NCI-H2107 treated with DMSO at 0.1 percent for 48 hours (cell line): ENCODE data around the gene SLC39A7.
A peak's percentile ranks its signal among the peaks of the same experiment; 100 is the strongest.

Experiments used
- DNase-seq: peaks from one replicate; lab custom pipeline; 2025; ENCODE audit not compliant: unreplicated experiment; lab: John Stamatoyannopoulos, UW

The SLC39A7 gene

DNA sequence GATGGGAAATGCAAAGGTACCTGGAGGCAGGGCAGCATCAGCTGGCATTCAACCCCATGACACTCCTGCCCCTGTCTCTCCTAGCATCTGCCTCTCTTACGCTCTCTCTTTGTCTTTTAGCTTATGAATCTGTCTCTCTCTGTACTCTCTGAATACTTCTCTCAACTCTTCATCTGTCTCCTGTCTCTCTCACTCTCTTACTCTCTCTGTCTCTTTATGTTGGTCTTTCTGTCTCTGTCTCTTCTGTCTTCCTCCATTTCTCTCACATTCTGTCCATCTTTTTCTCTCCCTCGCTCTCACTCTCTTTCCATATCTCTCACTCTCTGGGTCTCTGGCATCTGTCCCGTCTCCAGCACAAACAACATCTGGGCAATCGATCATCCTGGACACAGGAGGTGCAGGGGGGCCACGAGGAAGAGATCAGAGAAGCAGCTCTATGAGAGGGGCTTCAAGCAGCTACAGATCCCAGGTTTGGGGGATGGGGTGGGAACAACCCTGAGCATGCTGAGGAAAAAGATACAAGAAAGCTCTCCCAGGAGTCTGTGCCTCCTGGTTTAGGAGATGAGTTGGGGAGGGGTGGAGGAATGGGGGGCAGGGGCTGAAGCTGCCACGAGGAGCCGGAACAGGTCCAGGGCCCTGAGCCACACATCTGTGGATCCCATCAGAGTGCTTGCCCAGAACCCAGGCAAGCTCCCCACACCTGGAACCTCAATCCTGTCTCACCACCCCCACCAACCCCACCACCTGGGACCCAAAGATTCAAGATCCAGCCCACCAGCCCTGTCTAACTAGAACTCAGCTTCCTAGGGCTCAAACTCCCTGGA, 10.8 kb upstream of the SLC39A7 start:
- DNase-seq: no peak

DNA sequence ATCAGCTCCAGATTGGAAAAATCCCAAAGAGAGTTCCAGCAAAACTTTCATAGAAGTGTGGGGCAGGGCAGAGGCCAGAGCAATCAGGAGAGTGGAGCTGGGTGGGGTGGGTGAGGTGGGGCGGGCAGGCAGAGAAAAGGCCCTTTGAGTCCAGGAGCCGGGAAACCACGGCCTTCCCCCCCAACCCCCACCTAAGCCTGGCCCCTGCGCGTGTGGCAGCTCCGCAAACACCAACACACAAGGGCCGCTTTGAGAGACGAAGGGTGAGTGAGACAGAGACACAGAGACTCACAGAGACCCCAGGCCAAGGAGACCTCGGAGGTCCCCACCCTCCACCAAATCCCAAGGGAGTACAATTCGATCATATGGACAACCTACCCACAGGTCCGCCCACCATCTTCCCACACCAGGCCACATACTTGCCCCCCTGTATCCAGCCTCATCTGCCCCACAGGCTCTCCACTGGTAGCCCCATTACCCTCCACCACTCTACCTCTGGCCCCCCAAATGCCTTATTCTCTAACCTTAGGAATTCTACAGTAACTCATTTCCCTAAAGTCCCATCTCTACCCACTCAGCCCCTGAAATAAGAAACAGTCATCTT, 10.1 kb upstream of the SLC39A7 start:
- no peak for DNase-seq

DNA sequence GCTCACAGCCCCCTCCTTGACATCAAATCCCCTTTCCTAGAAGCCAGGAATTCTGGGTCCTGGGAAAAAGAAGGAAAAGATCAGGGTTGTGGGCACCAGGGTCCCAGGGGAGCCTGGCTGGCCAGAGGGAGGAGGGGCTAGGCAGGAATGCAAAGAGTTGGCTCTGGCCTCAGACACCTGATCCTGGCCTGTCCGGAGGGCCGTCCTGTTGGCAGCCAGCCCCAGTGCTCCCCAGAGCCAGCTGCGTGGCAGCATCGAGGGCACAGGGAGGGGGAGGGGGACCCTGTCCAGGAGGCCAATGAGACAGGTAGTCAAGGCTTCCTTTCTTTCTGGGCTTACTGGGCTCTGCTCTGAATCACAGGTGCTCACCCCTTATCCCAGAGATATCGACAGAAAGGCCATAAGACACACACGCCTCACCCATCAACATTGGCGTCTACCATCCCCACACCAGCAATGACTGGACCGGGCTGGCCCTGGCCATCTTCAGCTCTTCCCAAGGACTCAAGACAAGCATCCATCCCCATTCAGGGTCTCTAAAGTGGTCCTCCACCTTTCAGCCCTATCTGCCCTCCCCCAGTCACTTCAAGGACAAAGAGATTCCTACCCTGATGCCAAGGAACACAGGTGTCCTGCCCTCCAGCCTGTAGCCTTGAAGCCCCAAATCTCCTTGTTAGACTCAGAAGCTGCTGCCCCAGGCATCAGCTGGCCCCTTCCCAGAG, 9.1 kb upstream of the SLC39A7 start:
- no peak for DNase-seq

DNA sequence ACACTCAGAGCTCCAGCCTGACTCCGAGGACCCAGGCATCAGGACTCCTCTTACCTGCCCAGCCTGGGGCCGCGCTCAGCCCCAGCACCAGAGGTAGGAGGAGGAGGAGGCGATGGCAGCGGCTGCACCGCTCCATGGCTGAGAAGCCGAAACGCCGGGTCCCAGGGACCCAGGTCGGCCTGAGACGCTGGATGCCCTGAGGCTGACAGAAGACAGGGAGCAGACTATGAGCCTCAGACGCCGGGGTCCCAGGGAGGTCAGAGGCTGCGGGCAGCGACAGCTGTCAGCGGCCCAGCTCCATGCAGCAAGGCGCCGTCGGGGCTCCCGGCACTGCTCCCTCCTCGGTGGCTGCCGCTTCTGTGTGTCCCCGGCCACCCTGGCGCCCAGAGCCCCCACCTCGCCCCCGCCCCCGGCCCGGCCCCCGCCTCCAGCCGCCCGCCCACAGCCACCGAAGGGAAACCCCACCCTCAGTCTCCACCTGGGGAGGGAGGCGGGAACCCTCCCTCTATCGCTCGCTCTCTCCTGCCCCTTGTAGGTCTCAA, 8.5 kb upstream of the SLC39A7 start, which contains the start of gene COL11A2:
Gene COL11A2, minus strand, starts transcription at position 363 of the 542 bp plus-strand sequence. Its CDS starts 227 bp downstream, at position 136.
- no peak for DNase-seq

DNA sequence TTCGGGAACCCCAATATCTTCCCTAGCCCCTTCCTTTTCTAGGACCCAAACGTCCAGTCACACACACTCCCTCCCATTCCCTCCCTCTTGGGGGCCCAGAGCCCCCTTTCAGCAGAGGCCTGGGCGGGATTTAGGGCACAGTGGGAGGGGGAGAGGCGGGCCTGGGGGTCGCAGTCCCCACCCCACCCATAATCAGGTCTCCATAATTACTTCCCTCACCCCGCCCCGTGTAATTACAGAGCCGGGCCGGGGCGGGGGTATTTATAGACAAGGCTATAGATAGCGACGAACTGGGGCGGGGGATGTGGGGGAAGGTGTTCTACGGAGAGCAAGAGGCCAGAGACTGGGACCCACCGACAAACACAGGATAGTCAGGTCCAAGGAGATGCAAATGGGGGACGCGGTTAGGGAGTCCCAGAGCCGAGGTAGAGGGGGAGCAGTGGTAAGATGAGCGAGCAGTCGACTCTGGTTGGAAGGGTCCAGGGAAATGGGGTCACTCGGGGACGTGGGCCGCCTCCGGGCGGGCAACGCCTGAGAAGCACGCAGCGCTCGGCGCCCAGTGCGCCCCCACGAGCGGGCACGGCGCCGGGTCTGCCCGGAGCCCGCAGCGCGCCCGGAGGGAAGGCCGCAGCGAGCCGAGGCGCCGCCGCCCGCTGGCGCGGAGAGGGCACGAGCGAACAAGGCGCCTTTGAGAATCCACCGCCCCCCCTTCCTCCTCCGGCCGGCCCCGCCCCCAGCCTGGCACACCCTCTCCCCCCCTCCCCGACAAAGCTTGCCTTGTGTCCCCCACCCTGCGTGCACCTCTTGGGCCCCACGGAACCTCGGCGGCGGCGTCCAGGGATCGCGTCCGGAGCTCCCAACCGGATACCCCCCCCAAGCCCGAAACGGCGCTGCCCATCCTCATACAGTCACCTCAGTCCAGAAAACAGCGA, 7.7 kb upstream of the SLC39A7 start:
- DNase-seq: no peak

DNA sequence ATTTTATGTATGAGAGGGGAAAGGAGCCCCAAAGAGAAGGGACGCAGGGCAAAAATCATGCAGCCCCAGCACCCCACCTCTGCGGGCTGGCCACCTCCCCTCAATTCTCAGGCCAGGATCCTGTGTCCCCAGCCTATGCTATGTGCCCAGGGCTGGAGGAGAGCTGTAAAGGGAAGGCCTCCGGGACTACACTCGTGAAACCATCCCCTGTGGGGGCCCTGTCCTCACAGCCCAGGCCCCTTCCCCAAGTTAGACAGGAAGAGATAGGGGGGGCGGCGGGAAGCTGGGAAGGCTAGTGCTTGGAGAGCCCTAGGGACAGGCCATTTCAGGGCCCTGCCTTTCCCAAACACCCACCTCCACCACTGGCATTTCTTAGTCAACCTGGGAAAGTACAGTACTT, 7.0 kb upstream of the SLC39A7 start:
- no peak for DNase-seq

DNA sequence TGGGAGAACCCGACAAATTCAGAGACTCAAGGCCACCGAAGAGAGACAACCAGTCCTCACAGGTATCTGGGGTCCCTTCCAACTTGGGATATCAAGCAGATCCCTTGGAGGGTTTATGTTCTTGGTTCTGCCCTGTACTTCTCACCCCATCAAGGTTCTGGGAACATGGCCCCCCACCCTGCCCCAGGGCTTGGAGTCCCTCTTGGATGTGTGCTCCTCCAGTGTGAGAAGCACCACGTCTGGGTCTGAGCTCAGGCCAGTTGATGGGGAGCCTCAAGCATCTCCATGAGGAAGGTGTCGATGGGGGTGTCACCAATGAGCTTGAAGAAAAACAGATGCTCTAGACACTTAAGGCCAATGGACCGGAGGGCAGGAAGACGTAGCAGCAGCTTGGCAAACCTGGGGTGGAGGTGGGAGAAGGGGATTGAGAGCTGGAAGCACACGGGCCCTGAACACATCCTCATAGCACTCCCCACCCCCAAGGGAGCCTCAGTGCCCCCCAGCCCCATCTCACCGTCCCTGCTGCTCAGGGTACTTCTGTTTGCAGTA, 6.2 kb upstream of the SLC39A7 start:
- no peak for DNase-seq

DNA sequence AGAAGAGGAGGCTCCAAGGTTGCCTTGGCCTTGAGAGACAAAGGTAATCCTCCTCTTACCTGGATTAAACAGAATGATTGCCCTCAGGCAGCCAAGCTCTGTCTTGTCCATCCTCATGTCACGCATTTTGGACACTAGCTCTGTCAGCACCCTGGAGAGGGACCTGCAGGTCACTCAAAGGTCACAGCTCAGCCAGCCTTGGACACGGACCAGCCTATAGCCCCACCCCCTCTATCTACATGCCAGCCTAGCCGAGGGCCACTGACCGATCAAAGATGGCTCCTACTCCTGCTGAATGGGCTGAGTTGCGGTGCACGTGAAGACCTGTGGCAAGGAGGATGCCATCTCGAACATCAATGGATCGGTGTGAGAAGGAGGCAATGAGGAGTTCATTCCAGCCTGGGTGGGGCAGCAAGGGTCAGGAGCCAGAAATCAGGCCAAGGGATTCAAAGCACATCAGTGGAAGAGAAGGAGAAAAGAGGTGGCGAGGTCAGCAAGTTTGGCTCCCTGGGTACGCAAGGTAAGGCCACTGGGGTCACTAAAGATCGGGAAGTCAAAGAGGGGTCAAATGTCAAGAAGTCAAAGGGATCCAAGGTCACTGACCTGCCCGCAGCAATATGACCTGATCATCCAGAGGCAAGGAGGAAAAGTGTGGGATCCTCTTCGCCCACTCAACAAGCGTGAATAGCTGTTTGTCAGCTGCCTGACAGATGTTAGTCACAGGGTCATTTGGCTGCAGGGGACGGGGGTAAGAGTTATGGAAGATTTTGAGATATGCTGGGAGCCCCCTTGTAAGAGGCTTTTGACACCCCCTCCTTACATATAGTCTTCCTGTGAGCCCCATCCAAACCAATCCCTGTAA, 5.1 kb upstream of the SLC39A7 start:
- no peak for DNase-seq

DNA sequence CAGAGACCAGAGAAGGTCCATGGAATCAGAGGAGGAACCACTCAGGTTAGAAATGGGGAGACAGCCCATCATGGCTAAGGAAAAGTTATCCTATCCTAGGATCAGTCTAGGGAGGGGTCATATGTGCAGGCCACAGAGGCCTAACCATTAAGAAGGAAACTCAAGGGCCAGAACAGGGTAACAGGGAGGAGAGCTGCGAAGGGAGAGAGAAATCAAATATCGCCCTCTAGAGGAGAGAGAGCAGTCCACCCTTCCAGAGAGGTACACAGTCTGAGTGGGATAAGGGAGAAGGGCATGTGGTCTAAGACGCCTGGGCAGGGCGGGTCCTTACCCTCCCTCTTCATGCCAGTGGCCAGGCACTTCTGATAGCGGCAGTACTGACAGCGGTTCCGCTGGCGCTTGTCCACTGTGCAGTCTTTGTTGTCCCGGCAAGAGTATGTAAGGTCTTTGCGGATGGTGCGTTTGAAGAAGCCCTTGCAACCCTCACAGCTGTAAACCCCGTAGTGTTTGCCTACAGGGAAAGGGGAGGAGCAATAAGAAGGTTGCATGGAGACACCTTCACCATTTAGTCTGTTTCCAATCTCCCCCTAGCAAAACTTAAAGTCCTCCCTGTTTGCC, 3.1 kb upstream of the SLC39A7 start:
- DNase-seq: peak; percentile 6

DNA sequence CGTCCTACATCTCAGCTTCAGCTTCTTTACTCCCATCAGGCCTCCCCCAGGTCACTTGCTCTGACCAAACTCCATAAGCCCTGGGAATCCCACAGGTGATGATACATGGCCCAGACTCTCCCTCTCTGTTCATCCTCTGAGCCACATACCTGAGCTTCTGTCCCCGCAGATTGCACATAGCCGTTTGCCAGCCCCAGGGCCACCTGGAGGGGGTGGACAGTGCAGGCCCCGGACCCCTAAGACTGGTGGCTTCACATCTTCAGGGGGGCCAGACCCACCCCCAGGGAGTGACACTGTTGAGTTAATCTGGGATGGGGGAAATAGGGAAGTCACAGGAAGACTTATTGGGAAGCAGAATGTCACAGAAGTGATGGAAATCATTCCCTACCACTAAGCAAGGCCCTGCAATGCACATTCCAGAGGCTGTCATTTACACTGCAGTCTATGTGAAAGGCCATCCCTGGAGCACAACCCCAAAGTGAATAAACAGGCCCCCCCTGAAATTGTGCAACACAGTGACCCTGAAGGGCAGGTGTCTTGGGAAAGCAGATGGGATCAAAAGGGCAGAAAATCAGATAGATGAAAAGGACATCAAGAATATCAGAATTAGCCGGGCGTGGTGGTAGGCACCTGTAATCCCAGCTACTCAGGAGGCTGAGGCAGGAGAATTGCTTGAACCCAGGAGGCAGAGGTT, 2.4 kb upstream of the SLC39A7 start:
- no peak for DNase-seq

DNA sequence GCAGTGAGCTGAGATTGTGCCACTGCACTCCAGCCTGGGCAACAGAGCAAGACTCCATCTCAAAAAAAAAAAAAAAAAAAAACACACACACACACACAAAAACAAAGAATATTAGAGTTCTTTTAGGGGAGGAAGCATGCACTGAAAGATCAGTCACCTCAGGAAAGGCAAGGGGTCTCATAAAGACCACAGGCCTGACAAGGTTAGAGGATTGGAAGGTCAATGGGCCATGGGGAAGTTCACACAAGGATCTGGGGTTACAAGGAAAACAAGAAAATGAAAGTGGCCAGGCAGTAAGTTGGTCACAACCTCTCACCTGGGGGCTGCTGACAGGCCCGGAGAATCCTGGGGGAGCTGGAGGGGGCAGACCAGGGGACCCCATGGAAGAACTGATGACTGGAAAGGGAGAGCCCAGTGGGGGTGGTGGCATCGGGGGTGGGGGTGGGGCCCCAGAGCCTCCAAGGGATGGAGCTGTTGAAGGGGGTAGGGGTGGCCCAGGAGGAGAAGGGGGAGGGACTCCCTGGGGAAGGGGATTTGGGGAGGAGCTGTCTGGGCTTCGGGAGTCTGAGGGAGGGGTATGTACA, 1.7 kb upstream of the SLC39A7 start:
- DNase-seq: no peak

DNA sequence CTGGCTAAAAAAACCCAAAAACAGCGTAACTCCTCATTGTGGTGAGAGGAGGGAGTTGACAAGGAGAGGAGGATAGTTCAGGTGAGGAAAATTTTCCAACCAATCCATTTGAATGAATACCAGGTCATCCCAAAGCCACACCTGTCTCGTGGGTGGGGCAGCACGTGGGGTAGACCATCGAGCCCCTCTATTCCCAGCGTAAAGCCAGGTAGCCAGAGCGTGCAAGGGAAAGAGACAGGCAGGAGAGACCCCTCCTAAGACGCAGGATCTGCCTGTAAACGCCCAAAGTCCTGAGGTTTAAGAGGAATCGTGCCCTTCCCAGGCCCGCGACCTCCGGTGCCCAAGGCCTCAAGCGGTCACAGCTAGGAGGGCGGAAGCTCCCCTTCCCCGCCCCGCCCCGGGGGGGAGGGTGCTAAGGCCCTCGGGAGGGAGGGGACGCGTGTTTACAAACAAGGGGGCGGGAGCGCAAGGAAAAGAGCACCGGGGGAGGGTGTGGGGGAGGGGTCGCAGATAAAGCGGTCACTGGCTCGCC, 914 bp upstream of the SLC39A7 start:
- no peak for DNase-seq

DNA sequence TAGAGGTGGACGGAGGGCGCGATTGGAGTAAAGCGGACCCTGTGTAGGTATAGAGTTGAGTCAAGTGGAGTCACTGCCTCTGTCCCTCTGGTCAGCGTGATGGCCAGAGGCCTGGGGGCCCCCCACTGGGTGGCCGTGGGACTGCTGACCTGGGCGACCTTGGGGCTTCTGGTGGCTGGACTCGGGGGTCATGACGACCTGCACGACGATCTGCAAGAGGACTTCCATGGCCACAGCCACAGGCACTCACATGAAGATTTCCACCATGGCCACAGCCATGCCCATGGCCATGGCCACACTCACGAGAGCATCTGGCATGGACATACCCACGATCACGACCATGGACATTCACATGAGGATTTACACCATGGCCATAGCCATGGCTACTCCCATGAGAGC, 479 bp downstream of the SLC39A7 start:
- DNase-seq: no peak

DNA sequence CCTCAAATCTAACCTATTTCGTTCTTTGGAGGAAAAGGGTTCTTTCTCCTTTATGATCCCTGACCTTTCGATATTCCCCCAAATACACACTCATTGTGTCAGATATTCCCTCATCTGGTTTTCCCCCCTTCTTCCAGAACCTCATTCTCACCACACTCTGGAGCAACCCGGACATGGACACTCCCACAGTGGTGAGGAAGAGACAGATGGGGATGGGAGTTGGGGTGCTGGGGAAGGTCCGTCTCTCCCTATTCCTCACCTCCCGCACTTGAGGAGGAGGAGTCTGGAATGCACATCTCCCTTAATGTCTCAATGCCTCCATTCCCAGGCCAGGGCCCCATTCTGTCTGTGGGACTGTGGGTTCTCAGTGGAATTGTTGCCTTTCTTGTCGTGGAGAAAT, 1.3 kb downstream of the SLC39A7 start:
- DNase-seq: no peak

DNA sequence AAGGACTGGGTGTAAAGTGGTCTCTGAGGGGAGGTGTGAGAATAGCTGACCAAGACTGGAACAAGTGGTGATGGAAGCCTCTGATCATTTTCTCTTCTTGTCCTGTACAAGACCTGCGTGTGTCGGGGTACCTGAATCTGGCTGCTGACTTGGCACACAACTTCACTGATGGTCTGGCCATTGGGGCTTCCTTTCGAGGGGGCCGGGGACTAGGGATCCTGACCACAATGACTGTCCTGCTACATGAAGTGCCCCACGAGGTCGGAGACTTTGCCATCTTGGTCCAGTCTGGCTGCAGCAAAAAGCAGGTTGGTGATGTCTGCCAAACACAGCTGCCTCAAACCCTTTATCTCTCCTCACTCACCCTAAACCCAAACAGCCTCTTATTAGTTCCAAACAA, 2.1 kb downstream of the SLC39A7 start:
- DNase-seq: no peak

DNA sequence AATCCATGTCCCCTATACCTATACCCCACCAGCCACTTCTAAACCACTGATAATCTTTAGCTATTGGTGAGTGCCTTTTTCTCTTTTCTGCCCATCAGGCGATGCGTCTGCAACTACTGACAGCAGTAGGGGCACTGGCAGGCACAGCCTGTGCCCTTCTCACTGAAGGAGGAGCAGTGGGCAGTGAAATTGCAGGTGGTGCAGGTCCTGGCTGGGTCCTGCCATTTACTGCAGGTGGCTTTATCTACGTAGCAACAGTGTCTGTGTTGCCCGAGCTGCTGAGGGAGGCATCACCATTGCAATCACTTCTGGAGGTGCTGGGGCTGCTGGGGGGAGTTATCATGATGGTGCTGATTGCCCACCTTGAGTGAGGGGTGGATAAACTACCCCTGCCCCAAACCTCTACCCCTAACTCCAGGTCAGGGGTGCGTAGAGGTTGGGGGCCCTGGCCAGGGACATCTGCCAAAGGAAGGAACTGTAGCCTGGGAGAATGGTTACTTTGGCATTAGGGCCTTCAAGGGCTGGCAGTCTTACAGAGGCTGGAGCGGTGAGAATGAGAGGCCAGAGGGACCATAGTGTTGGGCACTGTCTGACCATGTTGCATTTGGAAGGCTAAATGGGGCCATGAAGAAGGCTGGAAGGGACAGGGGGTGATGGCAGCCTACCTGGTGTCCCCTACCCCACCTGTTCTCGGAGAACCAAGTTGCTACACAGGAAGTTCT, 2.9 kb downstream of the SLC39A7 start:
- DNase-seq: no peak

DNA sequence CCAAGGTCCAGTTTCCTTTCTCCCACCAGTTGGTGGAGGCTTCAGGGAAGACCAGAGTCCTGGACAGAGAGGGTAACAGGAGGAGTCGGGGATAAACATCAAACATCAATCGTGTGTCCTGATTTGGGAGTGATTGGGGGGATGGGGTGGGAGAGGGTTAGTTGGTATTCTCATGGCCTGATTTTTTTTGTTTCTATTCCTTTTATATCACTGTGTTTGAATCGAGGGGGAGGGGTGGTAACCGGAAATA, 3.4 kb downstream of the SLC39A7 start:
- DNase-seq: no peak
